Kasumi-1 (cell line): ENCODE measurements around the gene CHMP6.
"Not testable (repeated sequence)": the region's sequence is repeated elsewhere in the genome, so short reads cannot be mapped to it uniquely, and the experiment has no call there.

Source experiments
- DNase-seq, 2 experiments: peaks; one replicate each; lab custom pipeline; 2025; lab: John Stamatoyannopoulos, UW

Gene CHMP6

GRCh38 chr17:81011951-81012350 lies 20.3 kb downstream of the CHMP6 start:
- DNase-seq, result no peak

GRCh38 chr17:81012574-81013447 lies 21.2 kb downstream of the CHMP6 start:
- no peak for DNase-seq

- DNase-seq, result no peak
Observed at GRCh38 chr17:81013642-81014041, 22.0 kb downstream of the CHMP6 start.

- DNase-seq, result no peak
Observed at GRCh38 chr17:81015136-81015535, 23.5 kb downstream of the CHMP6 start.

GRCh38 chr17:81016575-81016974 lies 24.9 kb downstream of the CHMP6 start:
- DNase-seq, result no peak

- not testable (repeated sequence) for DNase-seq
Observed at GRCh38 chr17:81017330-81017729, 25.7 kb downstream of the CHMP6 start.

GRCh38 chr17:81018044-81018802 lies 26.6 kb downstream of the CHMP6 start:
- peak; percentile 80 to 83 for DNase-seq

- no peak for DNase-seq
Observed at GRCh38 chr17:81019563-81020442, 28.2 kb downstream of the CHMP6 start.

- DNase-seq, result no peak
Observed at GRCh38 chr17:81020443-81020766, 28.8 kb downstream of the CHMP6 start.

- DNase-seq, result no peak
Observed at GRCh38 chr17:81020767-81021497, 29.3 kb downstream of the CHMP6 start.

GRCh38 chr17:81021531-81022343 lies 30.1 kb downstream of the CHMP6 start:
- DNase-seq, result no peak

GRCh38 chr17:81022344-81022676 lies 30.7 kb downstream of the CHMP6 start:
- no peak for DNase-seq

- DNase-seq, result no peak
Observed at GRCh38 chr17:81025065-81025740, 33.6 kb downstream of the CHMP6 start.

GRCh38 chr17:81025741-81026129 lies 34.1 kb downstream of the CHMP6 start:
- DNase-seq, result no peak

- DNase-seq, result no peak
Observed at GRCh38 chr17:81026266-81027036, 34.8 kb downstream of the CHMP6 start.

- DNase-seq, result no peak
Observed at GRCh38 chr17:81027038-81027437, 35.4 kb downstream of the CHMP6 start.

- DNase-seq, result no peak
Observed at GRCh38 chr17:81027591-81028505, 36.2 kb downstream of the CHMP6 start.

GRCh38 chr17:81028506-81028858 lies 36.8 kb downstream of the CHMP6 start:
- DNase-seq, result no peak

GRCh38 chr17:81029859-81030258 lies 38.2 kb downstream of the CHMP6 start:
- no peak for DNase-seq
